Testis (tissue), 2 donors: ENCODE data around the gene EPN3.

Experiments used
- POLR2A ChIP-seq: fragments of 450-650 bp; IDR thresholded peaks from one replicate; pipeline ENCODE4 v1.6.1; 2017; ENCODE audit warnings: antibody characterized with exemption, mild to moderate bottlenecking, moderate library complexity
- TF ChIP-seq, protein P1 (sequence below), 3 experiments: fragments of 450-650 bp in 2 of 3; fragments of 200-600 bp in 1 of 3; sonication (generic) in 1 of 3; IDR thresholded peaks; one replicate each; pipeline ENCODE4 v1.5.1; 2016 to 2019; ENCODE audit warnings: antibody characterized with exemption in 3 of 3, mild to moderate bottlenecking in 2 of 3, moderate library complexity in 1 of 3

DNA sequence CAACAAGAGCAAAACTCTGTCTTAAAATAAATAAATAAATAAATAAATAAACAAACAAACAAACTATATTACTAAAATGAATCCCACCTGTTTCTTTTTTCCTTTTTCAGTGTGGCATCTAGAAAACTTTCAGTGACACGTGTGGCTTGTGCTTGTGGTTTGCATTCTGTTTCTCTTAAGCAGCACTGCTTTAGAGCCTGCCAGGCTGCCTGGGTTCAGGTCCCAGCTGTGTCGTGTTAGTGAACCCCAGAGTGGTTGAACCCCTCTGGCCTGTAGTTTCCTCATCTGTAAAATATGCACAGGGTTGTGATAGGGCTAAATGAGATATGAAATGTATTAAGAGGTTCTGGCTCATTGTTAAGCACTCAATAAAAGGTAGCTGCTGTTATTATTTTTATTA is 12.1 kb upstream of the EPN3 start:
- TF ChIP-seq, protein P1, sequence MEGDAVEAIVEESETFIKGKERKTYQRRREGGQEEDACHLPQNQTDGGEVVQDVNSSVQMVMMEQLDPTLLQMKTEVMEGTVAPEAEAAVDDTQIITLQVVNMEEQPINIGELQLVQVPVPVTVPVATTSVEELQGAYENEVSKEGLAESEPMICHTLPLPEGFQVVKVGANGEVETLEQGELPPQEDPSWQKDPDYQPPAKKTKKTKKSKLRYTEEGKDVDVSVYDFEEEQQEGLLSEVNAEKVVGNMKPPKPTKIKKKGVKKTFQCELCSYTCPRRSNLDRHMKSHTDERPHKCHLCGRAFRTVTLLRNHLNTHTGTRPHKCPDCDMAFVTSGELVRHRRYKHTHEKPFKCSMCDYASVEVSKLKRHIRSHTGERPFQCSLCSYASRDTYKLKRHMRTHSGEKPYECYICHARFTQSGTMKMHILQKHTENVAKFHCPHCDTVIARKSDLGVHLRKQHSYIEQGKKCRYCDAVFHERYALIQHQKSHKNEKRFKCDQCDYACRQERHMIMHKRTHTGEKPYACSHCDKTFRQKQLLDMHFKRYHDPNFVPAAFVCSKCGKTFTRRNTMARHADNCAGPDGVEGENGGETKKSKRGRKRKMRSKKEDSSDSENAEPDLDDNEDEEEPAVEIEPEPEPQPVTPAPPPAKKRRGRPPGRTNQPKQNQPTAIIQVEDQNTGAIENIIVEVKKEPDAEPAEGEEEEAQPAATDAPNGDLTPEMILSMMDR (IDR thresholded peaks at IDR 0.05), result no peak
- no peak for TF ChIP-seq POLR2A
